ENCODE measurements around the gene HBE1. TPM values are rescaled to one million over a fixed set of nuclear protein-coding genes. Genes with fewer than 3 reads are reported as not detected.

HBE1 gene
- total and polyA plus RNA-seq, 9 of the 15 experiments (the other 6 are each of a cell fraction or from before 2014, with no cell fraction given), result 612 to 10,250 (median 2,181) TPM

GRCh38 chr11:5267033-5267563 lies 2.6 kb downstream of the HBE1 start (continued):
- TF ChIP-seq ZFP36 (IDR thresholded peaks at IDR 0.05; ENCODE audit: low read depth, low read length, partially characterized antibody) (no peak), ATF7 (IDR thresholded peaks at IDR 0.05) (no peak), ZNF408 (CRISPR knock-in tag; IDR thresholded peaks at IDR 0.05; ENCODE audit: low read depth) (no peak), POLR2B (IDR thresholded peaks at IDR 0.05; ENCODE audit: low read depth, partially characterized antibody) (peak; percentile 40), DACH1 (IDR thresholded peaks at IDR 0.05; ENCODE audit: partially characterized antibody) (no peak), FIP1L1 (IDR thresholded peaks at IDR 0.05; ENCODE audit: low read depth, low read length, poor library complexity, severe bottlenecking) (no peak), HNRNPK (IDR thresholded peaks at IDR 0.05; ENCODE audit: low read depth, low read length, poor library complexity, severe bottlenecking) (no peak), ZNF239 (CRISPR knock-in tag; IDR thresholded peaks at IDR 0.05) (no peak), ZNF778 (CRISPR knock-in tag; IDR thresholded peaks at IDR 0.05) (no peak), ZNF695 (CRISPR knock-in tag; IDR thresholded peaks at IDR 0.05) (no peak), KAT2B (IDR thresholded peaks at IDR 0.05; ENCODE audit: low read depth, low read length) (no peak), THAP12 (CRISPR knock-in tag; IDR thresholded peaks at IDR 0.05) (no peak), REST (IDR thresholded peaks at IDR 0.05; ENCODE audit: borderline replicate concordance) (no peak), REST (CRISPR knock-in tag; IDR thresholded peaks at IDR 0.05; ENCODE audit: low read depth) (no peak), CBFA2T3 (IDR thresholded peaks at IDR 0.05) (peak; percentile 79), ZNF347 (CRISPR knock-in tag; IDR thresholded peaks at IDR 0.05; ENCODE audit: low read depth) (no peak), SRSF1 (IDR thresholded peaks at IDR 0.05; ENCODE audit: low read depth, low read length) (no peak), MAFK (IDR thresholded peaks at IDR 0.05; ENCODE audit: low read length) (no peak), ZNF41 (CRISPR knock-in tag; conservative IDR thresholded peaks at IDR 0.05) (no peak)
- TF ChIP-seq, protein P1, sequence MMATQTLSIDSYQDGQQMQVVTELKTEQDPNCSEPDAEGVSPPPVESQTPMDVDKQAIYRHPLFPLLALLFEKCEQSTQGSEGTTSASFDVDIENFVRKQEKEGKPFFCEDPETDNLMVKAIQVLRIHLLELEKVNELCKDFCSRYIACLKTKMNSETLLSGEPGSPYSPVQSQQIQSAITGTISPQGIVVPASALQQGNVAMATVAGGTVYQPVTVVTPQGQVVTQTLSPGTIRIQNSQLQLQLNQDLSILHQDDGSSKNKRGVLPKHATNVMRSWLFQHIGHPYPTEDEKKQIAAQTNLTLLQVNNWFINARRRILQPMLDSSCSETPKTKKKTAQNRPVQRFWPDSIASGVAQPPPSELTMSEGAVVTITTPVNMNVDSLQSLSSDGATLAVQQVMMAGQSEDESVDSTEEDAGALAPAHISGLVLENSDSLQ (IDR thresholded peaks at IDR 0.05), result peak; percentile 81

All from K562 (cell line).